Immature natural killer cell (primary cell): Measurements from ENCODE around the gene DOCK8. TPM values are rescaled to one million over a fixed set of nuclear protein-coding genes. Genes with fewer than 3 reads are reported as not detected.
A peak's percentile ranks its signal among the peaks of the same experiment; 100 is the strongest.

Experiments used
- DNase-seq, 3 donors: peaks; one replicate each; pipeline ENCODE4 v3.0.0; 2022; ENCODE audit warnings: mixed read lengths in 1 of 3
- H3K27ac Mint-ChIP-seq, 6 donors: one replicate each; pipeline ENCODE4 v1.8.0; 2020; ENCODE audit warnings: mixed read lengths in 6 of 6, mild to moderate bottlenecking in 5 of 6, inconsistent platforms in 4 of 6, moderate library complexity in 3 of 6
- H3K27me3 Mint-ChIP-seq, 3 donors: one replicate each; pipeline ENCODE4 v1.8.0; 2020 to 2021; ENCODE audit warnings: low read depth in 3 of 3, mild to moderate bottlenecking in 3 of 3, mixed read lengths in 3 of 3, moderate library complexity in 3 of 3, inconsistent platforms in 1 of 3
- H3K36me3 Mint-ChIP-seq, 3 donors: one replicate each; pipeline ENCODE4 v1.8.0; 2020; ENCODE audit warnings: mixed read lengths in 3 of 3, inconsistent platforms in 2 of 3, mild to moderate bottlenecking in 2 of 3
- H3K4me1 Mint-ChIP-seq, 2 donors: one replicate each; pipeline ENCODE4 v1.8.0; 2020; ENCODE audit warnings: inconsistent platforms in 2 of 2, mild to moderate bottlenecking in 2 of 2, mixed read lengths in 2 of 2, moderate library complexity in 1 of 2
- H3K4me3 Mint-ChIP-seq, 5 donors: one replicate each; pipeline ENCODE4 v1.8.0; 2020; ENCODE audit warnings: mild to moderate bottlenecking in 5 of 5, mixed read lengths in 5 of 5, inconsistent platforms in 3 of 5, moderate library complexity in 3 of 5
- H3K9me3 Mint-ChIP-seq, 6 donors: one replicate each; pipeline ENCODE4 v1.8.0; 2020; ENCODE audit warnings: mild to moderate bottlenecking in 6 of 6, mixed read lengths in 6 of 6, inconsistent platforms in 4 of 6, moderate library complexity in 3 of 6
- polyA plus RNA-seq, 3 donors: library from polyadenylated mRNA; unstranded; fragments of 300-500 nt; fragmentation: Illumina TruSeq; gene quantifications; one replicate each; pipeline ENCODE4 v1.2.3, GENCODE V29; 2021

DOCK8 gene
- polyA plus RNA-seq, 3 donors from 2014 or later: 15.3 to 81.9 (median 25.7) TPM

GRCh38 chr9:441126-441525 lies 226.5 kb downstream of the DOCK8 start:
- Mint-ChIP-seq H3K36me3 (peaks cover 34 to 66% (median 47%) of the 10 kb centered on the region in 3 donors), H3K4me1 (peaks cover under 1 to 8% of the 10 kb centered on the region in 2 donors), H3K27me3 (no peaks in the 10 kb centered on the region), H3K27ac (peak overlapping the region in 4 of 6 donors; percentile 7 to 47 (median 28)), H3K9me3 (no peaks in the 10 kb centered on the region), H3K4me3 (no peak overlapping the region)
- no peak for DNase-seq

DNA sequence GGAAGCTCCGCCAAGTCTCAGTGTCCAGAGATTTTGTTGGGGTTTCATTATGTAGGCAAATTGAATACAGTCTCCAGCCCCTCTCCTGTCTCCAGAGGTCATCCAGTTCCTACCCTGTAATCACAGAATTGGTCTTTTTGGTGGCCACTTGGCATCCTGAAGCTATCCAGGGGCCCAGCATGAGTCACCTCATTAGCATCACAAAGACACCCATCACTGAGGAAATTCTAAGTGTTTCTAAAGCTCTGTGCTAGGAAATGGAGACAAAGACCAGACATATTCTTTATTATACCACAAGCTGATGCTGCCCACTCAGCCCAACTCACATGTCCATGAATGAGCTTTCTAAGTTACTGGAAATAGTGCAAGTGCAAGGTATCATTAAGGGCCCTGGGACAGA lies 229.9 kb downstream of the DOCK8 start:
- peaks cover 29 to 61% (median 44%) of the 10 kb centered on the region in 3 donors for H3K36me3 Mint-ChIP-seq
- no peak for DNase-seq
- no peaks in the 10 kb centered on the region for H3K9me3 Mint-ChIP-seq
- no peak overlapping the region for H3K4me3 Mint-ChIP-seq
- H3K4me1 Mint-ChIP-seq: peaks cover 23 to 37% of the 10 kb centered on the region in 2 donors
- peak overlapping the region in 2 of 6 donors; percentile 13 to 64 for H3K27ac Mint-ChIP-seq
- no peaks in the 10 kb centered on the region for H3K27me3 Mint-ChIP-seq

- H3K36me3 Mint-ChIP-seq: peaks cover 31 to 64% (median 49%) of the 10 kb centered on the region in 3 donors
- peaks cover 23 to 38% of the 10 kb centered on the region in 2 donors for H3K4me1 Mint-ChIP-seq
- H3K27me3 Mint-ChIP-seq: no peaks in the 10 kb centered on the region
- no peaks in the 10 kb centered on the region for H3K9me3 Mint-ChIP-seq
- no peak overlapping the region for H3K4me3 Mint-ChIP-seq
- DNase-seq: no peak
- H3K27ac Mint-ChIP-seq: peak overlapping the region; percentile 8 to 80 (median 22)
Measured at GRCh38 chr9:445033-445432, 230.4 kb downstream of the DOCK8 start.

DNA sequence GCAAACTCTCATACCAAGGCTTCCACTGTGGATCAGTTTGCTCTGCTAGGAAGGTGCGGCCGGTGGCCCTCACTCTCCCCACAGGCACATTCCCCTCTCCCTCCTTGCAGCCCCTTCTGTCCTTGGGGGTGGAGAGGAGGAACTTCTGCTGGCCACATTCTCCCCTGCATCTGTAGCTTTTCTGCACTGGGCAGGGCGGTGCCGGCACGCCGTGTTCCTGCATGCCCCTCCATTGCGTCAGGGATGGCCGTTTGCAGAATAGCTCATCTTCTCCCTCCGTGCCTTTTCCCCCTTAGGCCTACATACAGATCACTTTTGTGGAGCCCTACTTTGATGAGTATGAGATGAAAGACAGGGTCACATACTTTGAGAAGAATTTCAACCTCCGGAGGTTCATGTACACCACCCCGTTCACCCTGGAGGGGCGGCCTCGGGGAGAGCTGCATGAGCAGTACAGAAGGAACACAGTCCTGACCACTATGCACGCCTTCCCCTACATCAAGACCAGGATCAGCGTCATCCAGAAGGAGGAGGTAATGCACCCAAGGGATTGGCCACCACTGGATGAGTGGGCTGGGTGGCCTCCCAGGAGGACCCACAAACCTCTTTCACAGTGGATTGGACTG lies 231.5 kb downstream of the DOCK8 start:
- Mint-ChIP-seq H3K36me3 (peaks cover 35 to 60% (median 44%) of the 10 kb centered on the region in 3 donors), H3K4me3 (no peak overlapping the region), H3K27me3 (no peaks in the 10 kb centered on the region), H3K27ac (peak overlapping the region; percentile 17 to 80 (median 60)), H3K9me3 (no peaks in the 10 kb centered on the region), H3K4me1 (peaks cover 23 to 38% of the 10 kb centered on the region in 2 donors)
- no peak for DNase-seq

DNA sequence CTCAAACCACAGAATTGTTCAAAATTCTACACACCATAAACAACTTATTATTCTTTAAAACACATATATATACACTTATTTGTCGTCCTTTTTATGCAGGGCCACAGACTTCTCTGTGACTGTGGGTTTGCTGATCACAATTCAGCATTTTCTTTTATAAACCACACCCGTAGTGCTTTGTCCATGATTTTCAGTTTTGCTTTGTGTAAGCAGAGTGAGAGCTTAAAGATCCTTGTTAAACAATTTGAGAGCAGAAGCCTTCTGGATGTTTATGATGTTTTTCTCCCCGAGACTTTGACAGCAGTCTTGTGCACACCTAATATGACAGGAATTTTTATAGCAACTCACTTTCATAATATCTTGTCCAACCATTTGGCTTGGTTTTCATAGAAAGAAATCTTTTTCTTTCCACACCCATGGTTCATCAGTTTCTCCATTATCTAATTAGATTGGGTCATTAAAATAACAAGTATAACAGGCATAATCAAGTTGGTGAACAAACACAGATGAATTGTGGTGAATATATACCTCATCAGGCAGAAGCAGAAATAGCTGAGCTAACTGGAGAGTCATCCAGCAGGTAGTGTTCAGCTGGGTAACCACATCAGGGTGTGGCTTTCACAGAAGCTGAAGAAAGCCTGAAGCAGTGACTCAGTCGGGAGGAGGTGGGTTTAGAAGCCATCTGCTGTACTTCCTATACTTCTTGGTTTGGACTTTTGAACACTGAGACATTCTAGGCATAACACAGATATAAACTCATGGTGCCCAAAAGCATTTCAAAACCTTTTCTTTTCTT lies 232.8 kb downstream of the DOCK8 start:
- Mint-ChIP-seq H3K4me1 (peaks cover 23 to 38% of the 10 kb centered on the region in 2 donors), H3K4me3 (peak overlapping the region; percentile 27 to 78 (median 65)), H3K27ac (peak overlapping the region; percentile 78 to 95 (median 86)), H3K9me3 (no peaks in the 10 kb centered on the region), H3K27me3 (no peaks in the 10 kb centered on the region), H3K36me3 (peaks cover 32 to 52% (median 35%) of the 10 kb centered on the region in 3 donors)
- DNase-seq: peak; percentile 28 to 55 (median 46)

DNA sequence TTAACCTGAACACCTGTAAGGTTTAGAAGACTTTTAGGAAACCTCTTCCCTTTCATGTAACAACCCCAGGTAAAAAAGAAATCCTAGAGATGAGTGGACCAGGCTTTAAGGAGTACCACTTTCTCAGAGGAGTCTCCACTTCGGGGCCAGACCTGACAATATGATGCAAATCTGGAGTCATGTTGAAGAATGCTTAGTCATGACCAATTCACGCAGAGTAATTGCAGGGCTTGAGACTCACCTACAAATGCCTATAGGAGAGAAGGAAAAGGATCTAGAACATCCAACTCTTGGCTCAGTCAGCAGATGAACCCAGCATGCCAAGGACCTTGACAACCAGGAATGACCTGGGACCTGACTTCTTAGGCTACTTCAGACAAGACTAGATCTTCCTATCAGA lies 235.4 kb downstream of the DOCK8 start:
- H3K4me1 Mint-ChIP-seq: peaks cover 23 to 38% of the 10 kb centered on the region in 2 donors
- H3K27me3 Mint-ChIP-seq: no peaks in the 10 kb centered on the region
- DNase-seq: no peak
- H3K4me3 Mint-ChIP-seq: no peak overlapping the region
- H3K9me3 Mint-ChIP-seq: no peaks in the 10 kb centered on the region
- peaks cover 20 to 55% (median 32%) of the 10 kb centered on the region in 3 donors for H3K36me3 Mint-ChIP-seq
- peak overlapping the region in 1 of 6 donors; percentile 46 for H3K27ac Mint-ChIP-seq

- no peak overlapping the region for H3K4me3 Mint-ChIP-seq
- DNase-seq: no peak
- H3K4me1 Mint-ChIP-seq: peaks cover 23 to 34% of the 10 kb centered on the region in 2 donors
- no peaks in the 10 kb centered on the region for H3K9me3 Mint-ChIP-seq
- H3K36me3 Mint-ChIP-seq: peaks cover 17 to 50% (median 27%) of the 10 kb centered on the region in 3 donors
- H3K27me3 Mint-ChIP-seq: no peaks in the 10 kb centered on the region
- peak overlapping the region in 3 of 6 donors; percentile 34 to 40 (median 39) for H3K27ac Mint-ChIP-seq
Measured at GRCh38 chr9:450561-450960, 235.9 kb downstream of the DOCK8 start.

- Mint-ChIP-seq H3K27me3 (peaks cover 0 to 3% (median 0%) of the 10 kb centered on the region in 3 donors), H3K9me3 (no peaks in the 10 kb centered on the region), H3K27ac (peak overlapping the region in 1 of 6 donors; percentile 12), H3K4me1 (peaks cover 9 to 17% of the 10 kb centered on the region in 2 donors), H3K4me3 (no peak overlapping the region), H3K36me3 (peaks cover 17 to 56% (median 32%) of the 10 kb centered on the region in 3 donors)
- no peak for DNase-seq
Measured at GRCh38 chr9:453832-454231, 239.2 kb downstream of the DOCK8 start.

GRCh38 chr9:456365-456764 lies 241.7 kb downstream of the DOCK8 start:
- H3K36me3 Mint-ChIP-seq: peaks cover 3 to 39% (median 18%) of the 10 kb centered on the region in 3 donors
- DNase-seq: no peak
- H3K4me3 Mint-ChIP-seq: no peak overlapping the region
- H3K27ac Mint-ChIP-seq: no peak overlapping the region
- peaks cover 0 to 3% (median 0%) of the 10 kb centered on the region in 3 donors for H3K27me3 Mint-ChIP-seq
- H3K9me3 Mint-ChIP-seq: no peaks in the 10 kb centered on the region
- H3K4me1 Mint-ChIP-seq: peaks cover 32 to 38% of the 10 kb centered on the region in 2 donors

DNA sequence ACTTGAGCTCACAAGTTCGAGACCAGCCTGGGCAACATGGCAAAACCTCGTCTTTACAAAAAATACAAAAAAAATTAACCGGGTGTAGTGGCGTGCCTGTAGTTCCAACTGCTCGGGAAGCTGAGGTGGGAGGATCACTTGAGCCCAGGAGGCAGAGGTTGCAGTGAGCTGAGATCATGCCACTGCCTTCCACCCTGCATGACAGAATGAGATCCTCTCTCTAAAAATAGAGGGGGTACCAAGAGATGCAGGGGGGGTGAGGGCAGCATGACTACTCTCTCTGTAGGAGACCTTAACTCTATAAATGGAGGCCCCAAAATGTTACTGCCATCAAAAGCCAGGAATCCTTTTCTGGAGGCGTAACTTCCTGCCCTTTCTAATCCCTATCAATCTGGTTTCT lies 243.9 kb downstream of the DOCK8 start:
- Mint-ChIP-seq H3K4me3 (no peak overlapping the region), H3K27ac (peak overlapping the region; percentile 2 to 76 (median 62)), H3K9me3 (no peaks in the 10 kb centered on the region), H3K4me1 (peaks cover 44 to 51% of the 10 kb centered on the region in 2 donors), H3K27me3 (peaks cover 0 to 3% (median 3%) of the 10 kb centered on the region in 3 donors), H3K36me3 (peaks cover under 1 to 41% (median 23%) of the 10 kb centered on the region in 3 donors)
- DNase-seq: no peak

GRCh38 chr9:459491-460444 lies 245.1 kb downstream of the DOCK8 start:
- Mint-ChIP-seq H3K27ac (peak overlapping the region; percentile 13 to 94 (median 88)), H3K4me3 (peak overlapping the region in 4 of 5 donors; percentile 1 to 75 (median 66)), H3K36me3 (peaks cover 7 to 42% (median 27%) of the 10 kb centered on the region in 3 donors), H3K4me1 (peaks cover 44 to 51% of the 10 kb centered on the region in 2 donors), H3K9me3 (no peaks in the 10 kb centered on the region), H3K27me3 (peaks cover 0 to 5% (median 3%) of the 10 kb centered on the region in 3 donors)
- peak; percentile 20 to 51 (median 39) for DNase-seq

DNA sequence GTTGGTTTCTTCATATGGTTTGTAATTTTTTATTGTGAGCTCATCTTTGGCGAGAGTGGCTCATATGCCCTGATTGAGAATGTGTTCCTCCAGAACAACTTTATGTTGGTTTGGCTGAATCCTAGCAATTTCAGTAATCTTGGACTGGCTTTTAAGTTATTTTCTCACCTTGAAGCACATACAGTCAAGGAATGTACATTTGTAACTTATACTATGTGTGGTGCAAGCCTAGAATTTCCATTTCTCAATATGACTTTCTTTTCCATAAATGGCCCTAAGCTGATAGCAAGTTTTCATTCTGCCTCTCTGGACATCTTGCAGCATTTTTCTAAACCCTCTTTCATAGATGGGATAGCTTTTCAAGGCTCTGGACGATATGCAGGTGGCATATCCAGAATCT lies 247.5 kb downstream of the DOCK8 start:
- DNase-seq: no peak
- Mint-ChIP-seq H3K27ac (peak overlapping the region; percentile 44 to 86 (median 68)), H3K4me3 (no peak overlapping the region), H3K9me3 (no peaks in the 10 kb centered on the region), H3K36me3 (peaks cover 19 to 44% (median 33%) of the 10 kb centered on the region in 3 donors), H3K4me1 (peaks cover 44 to 51% of the 10 kb centered on the region in 2 donors), H3K27me3 (peaks cover 0 to 5% (median 0%) of the 10 kb centered on the region in 3 donors)

DNA sequence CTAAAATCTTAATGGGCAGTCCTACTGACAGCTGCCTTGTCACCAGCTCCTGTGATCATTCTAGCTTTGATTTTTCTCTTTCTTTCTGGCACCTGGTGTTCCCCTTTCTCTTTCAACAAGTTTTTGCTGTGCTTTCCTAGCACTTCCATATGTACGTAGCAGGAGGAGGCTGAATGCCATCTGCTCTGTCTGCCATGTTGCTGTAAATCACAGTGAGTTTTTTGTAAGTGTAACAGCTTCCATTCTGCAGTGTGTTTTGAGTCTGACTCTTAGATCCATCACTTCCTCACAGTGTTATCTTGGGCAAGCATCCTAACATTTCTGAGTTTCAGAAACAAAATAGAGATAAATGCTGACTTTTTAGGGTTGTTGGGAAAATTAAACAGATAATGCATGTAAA lies 247.9 kb downstream of the DOCK8 start:
- H3K4me3 Mint-ChIP-seq: peak overlapping the region in 2 of 5 donors; percentile 14 to 44
- no peaks in the 10 kb centered on the region for H3K9me3 Mint-ChIP-seq
- H3K27me3 Mint-ChIP-seq: peaks cover 0 to 5% (median 0%) of the 10 kb centered on the region in 3 donors
- peaks cover 19 to 39% (median 28%) of the 10 kb centered on the region in 3 donors for H3K36me3 Mint-ChIP-seq
- H3K4me1 Mint-ChIP-seq: peaks cover 43 to 48% of the 10 kb centered on the region in 2 donors
- peak overlapping the region in 5 of 6 donors; percentile 44 to 86 (median 76) for H3K27ac Mint-ChIP-seq
- DNase-seq: no peak
